Heart left ventricle (tissue), 13 donors: Measurements from ENCODE around the gene TRABD2A.

ENCODE experiments used
- CTCF ChIP-seq, 12 donors: fragments of 200-600 bp; sonication (generic) in 4 of 12; IDR thresholded peaks; one replicate each; pipeline versions ENCODE4 v1.5.0 to v1.8.0; 2018 to 2022; ENCODE audit warnings: antibody characterized with exemption in 12 of 12, mild to moderate bottlenecking in 5 of 12
- POLR2A ChIP-seq, 2 donors: fragments of 450-650 bp; IDR thresholded peaks; one replicate each; pipeline ENCODE4 v1.6.1; 2017; ENCODE audit warnings: antibody characterized with exemption in 2 of 2, mild to moderate bottlenecking in 2 of 2, moderate library complexity in 2 of 2
- donor health status: ischemic (EF 13 %, LVEDD 7.1; RV severe dilation, severe dysfunction).
- donor health status: DM: no; HTN: yes; CAD: no.
- donor health status: DM: no; HTN: no; CAD: no.
- donor health status: ischemic (EF 25% LVEDD 6.9; RV normal size, moderate dysfunction).
- donor health status: ischemic (EF 25% LVEDD 5.7; RV mildly dilated, moderate dysfunction).
- donor health status: ischemic (EF 35%, LVEDD 5.7; RV mildly dilated, moderate dysfunction).
- donor health status: nonischemic (EF 11% LVEDD 7.7; RV severe dilation, severe dysfunction).
- donor health status: DM: yes; HTN: yes; CAD: no.
- donor health status: PGD.
- donor health status: ischemic (EF 29% LVEDD 5.4; RV normal size, mild dysfunction).
- donor health status: nonischemic (EF 23%, LVEDD 6.1; RV moderate dilation, normal function).

GRCh38 chr2:84897773-84898172 lies 16.9 kb upstream of the TRABD2A start:
- no peak for TF ChIP-seq CTCF (IDR thresholded peaks at IDR 0.05)
- TF ChIP-seq POLR2A (IDR thresholded peaks at IDR 0.05): no peak
